Coronary artery (tissue), 2 donors: ENCODE measurements around the gene RAB35.

ENCODE experiments used
- DNase-seq: peaks from one replicate; pipeline ENCODE4 v3.0.0-alpha.2; 2017; ENCODE audit warnings: low spot score
- H3K27ac ChIP-seq, 2 donors: fragments of 200-600 bp; sonication (generic); one replicate each; pipeline ENCODE4 v1.5.1; 2016 to 2019
- H3K4me3 ChIP-seq: fragments of 200-600 bp; sonication (generic); 2 replicates; pipeline ENCODE4 v1.5.1; 2016; ENCODE audit warnings: mild to moderate bottlenecking, moderate library complexity
- TF ChIP-seq, protein P1 (sequence below): fragments of 200-600 bp; sonication (generic); IDR thresholded peaks from one replicate; pipeline ENCODE4 v1.5.1; 2019; ENCODE audit warnings: antibody characterized with exemption

RAB35 gene

DNA sequence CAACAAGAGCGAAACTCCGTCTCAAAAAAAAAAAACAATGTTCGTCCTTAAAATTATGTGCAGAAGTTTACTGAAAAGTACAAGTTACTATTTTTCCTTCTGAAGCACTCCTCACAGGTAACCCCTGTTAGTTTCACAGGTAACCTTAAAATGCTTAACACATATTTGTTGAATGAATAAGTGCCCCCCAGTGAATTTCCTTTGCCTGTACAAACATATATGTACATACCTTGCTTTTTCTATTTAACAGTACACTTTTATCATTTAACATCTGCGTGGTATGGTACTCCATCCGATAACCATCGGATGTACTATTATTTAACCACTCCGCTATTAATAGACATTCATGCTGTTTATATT, 1.4 kb upstream of the RAB35 start:
- no peak for DNase-seq
- Histone ChIP-seq H3K4me3 (peak overlapping the region; percentile 93), H3K27ac (no peak overlapping the region)
- TF ChIP-seq, protein P1, sequence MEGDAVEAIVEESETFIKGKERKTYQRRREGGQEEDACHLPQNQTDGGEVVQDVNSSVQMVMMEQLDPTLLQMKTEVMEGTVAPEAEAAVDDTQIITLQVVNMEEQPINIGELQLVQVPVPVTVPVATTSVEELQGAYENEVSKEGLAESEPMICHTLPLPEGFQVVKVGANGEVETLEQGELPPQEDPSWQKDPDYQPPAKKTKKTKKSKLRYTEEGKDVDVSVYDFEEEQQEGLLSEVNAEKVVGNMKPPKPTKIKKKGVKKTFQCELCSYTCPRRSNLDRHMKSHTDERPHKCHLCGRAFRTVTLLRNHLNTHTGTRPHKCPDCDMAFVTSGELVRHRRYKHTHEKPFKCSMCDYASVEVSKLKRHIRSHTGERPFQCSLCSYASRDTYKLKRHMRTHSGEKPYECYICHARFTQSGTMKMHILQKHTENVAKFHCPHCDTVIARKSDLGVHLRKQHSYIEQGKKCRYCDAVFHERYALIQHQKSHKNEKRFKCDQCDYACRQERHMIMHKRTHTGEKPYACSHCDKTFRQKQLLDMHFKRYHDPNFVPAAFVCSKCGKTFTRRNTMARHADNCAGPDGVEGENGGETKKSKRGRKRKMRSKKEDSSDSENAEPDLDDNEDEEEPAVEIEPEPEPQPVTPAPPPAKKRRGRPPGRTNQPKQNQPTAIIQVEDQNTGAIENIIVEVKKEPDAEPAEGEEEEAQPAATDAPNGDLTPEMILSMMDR = no peak

DNA sequence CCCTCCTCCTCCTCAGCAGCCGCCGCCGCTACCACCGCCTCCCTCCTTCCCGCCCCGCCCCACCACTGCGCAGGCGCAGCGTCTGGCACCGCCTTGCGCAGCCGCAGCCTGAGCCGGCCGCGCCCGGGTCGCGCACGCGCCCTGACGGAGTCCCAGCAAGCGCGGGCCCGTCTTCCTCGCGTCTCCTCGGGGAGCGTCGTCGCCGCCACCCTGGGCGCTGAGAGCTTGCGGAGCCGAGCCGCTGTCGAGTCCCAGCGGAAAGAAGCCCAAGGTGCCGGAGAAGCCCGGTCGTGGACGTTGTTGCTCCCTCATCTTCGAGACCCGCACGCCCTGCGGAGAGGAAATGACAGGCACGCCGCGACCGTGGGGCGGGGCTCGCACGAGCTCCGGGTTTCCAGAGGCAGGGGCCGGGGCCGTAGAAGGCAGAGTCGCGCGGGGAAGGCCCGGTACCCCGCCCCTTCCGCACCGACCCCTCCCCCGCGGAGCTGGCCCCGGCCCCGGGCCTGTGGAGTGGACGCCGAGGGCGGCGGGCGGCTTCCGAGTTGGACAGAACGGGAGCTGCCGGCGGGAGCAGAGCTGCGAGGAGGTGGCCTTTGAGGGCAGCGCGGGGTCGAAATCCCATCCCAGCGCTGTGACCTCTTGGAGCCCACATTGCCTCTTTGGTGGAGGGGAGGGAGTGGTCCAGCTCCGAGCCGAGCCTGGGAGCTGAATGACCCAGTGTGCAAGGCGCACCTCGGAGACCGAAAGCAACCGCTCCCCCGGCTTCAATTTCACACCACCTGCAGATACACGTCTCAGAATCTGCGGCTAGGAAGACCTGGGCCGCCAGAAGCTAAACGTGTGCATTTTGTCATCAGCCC, 469 bp upstream of the RAB35 start:
- peak; percentile 96 for DNase-seq
- Histone ChIP-seq H3K27ac (peak overlapping the region; percentile 85 to 94), H3K4me3 (peak overlapping the region; percentile 93)
- TF ChIP-seq, protein P1 = no peak

DNA sequence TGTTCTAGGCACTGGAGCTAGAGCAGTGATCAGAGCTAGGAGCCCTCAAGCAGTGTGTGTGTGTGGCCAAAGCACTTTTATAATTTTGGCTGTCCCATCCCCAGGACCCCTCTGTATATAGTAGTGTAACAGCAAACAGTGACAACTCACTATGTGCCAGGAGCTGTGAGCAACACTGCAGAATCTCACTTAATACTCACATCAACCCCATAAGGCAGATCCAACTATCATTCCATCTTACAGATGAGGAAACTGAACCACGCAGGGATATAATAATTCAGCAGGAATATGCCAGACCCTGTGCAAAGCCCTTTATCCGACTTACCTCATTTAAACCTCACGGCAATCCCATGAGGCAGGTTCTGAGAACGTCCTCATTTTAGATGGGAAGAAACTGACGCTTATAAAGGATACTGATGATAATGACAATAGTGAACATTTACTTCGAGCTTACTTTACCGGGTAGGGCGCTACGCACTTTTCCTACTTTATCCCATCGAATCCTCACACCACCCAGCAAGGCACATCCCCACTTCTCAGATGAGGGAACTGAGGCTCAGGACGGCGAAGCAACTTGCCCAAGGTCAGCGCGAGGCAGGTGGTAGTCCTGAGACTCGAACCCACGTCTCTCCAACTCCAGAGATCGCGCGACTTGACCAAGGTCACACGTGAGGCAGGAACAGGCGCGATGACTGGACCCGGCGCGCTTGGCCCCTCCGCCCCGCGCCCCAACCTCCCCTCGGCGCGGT, 687 bp downstream of the RAB35 start:
- TF ChIP-seq, protein P1 = no peak
- no peak for DNase-seq
- H3K27ac ChIP-seq = peak overlapping the region; percentile 85 to 94
- H3K4me3 ChIP-seq = peak overlapping the region; percentile 93

DNA sequence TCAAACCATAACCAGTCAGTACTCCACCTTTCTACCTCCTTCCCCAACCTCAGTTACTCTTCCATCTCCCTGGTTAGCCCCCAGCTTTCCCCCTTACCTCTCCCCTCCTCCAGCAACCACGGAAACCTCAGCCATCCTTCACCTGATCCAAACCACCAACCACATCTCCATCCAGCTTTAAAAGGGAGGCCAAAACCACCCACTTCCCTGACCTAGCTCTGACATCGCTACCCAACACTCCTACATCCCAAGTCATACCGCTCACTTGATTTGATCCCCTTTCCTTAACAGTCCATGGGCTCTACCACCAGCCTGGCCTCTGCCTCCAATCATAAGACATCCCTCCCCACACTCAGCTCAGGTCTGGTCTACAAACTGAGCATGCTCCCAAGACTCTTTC, 1.5 kb downstream of the RAB35 start:
- H3K27ac ChIP-seq = peak overlapping the region; percentile 85 to 94
- H3K4me3 ChIP-seq = peak overlapping the region; percentile 93
- TF ChIP-seq, protein P1 = no peak
- DNase-seq = no peak

DNA sequence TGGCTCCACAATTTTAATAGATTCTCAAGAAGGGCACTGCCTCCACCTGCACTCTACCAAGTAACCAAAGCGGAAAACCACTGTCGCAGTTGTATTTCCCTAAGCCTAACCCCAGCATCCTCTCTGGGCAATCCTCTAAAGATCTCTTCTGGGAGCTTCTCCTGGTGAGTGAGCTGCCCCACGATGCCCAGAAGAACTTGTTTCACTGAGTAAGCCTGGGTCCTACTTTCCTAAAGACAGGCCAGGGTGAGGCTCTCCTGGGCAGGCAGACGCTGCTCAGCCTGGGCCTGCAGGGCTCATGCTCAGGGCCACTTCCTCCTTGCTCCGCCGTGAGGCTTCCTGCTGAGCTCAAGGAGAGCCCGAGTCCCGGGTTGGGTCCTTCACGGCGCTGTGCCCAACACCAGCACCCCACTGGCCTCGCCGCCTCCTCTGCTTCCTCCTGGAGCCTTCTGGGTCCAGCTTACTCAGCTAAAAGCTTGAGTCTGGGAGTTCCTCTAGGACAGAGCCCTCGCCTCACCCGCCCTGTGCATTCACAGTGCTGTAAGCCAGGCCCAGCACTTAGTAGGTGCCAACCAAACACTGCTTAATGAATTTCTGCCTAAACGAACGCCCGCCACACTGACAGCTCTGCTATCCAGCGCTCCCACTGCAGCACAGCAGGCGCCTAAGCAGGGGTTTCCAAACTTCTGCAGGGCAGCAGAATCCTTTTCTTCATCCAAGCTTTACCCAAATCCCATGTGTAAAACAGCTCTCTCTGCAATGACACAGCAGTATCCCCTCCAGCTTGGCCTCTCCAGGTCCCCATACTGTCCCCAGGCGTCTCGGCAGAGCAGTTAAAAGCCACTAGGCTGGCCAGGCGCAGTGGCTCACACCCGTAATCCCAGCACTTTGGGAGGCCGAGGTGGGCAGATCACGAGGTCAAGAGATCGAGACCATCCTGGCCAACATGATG, 5.7 kb downstream of the RAB35 start:
- Histone ChIP-seq H3K4me3 (no peak overlapping the region), H3K27ac (peak overlapping the region in 1 of 2 donors; percentile 54)
- TF ChIP-seq, protein P1 = no peak
- no peak for DNase-seq

DNA sequence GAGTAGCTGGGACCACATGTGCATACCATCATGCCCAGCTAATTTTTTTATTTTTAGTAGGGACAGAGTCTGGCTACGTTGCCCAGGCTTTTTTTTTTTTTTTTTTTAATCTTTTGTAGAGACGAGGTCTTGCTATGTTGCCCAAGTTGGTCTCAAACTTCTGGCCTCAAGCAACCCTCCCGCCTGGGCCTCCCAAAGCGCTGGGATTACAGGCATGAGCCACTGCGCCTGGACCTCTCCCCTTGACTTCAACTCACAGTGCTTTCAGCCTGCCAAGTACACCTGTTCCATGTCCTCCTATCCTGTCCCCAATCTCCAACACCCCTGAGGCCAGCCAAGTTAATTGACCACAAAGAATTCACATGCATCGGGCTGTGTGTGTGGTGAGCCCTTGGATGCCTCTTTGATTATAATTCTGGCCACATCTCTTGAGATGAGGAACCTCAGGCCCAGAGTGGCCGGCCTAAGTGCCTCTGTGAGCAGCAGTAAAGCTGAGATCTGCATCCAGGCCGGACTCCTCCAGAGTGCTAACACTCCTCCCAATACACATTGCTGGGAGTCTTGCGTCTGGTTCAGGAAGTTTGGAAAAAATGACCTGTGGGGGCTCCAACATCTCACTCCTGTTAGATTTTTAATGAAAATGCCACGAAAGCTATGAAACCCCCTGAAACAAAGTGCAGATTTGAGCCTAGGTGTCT, 6.8 kb downstream of the RAB35 start:
- TF ChIP-seq, protein P1 = no peak
- no peak for DNase-seq
- Histone ChIP-seq H3K27ac (no peak overlapping the region), H3K4me3 (no peak overlapping the region)
